ENCODE results near the gene RMP24.

Gene RMP24

GRCh38 chr18:35972197-35973000 lies at the start of gene RMP24 (continued):
- TF ChIP-seq IRX3 (CRISPR knock-in tag; IDR thresholded peaks at IDR 0.05; ENCODE audit: borderline replicate concordance, low read depth): peak; percentile 43; the same call in 1 of the 2 replicates
- no peak for TF ChIP-seq ZNF468 (CRISPR knock-in tag; IDR thresholded peaks at IDR 0.05)
- peak; percentile 91; the same call in 1 of the 2 replicates for TF ChIP-seq ZNF788 (CRISPR knock-in tag; IDR thresholded peaks at IDR 0.05; ENCODE audit: borderline replicate concordance)
- TF ChIP-seq SP5 (CRISPR knock-in tag; IDR thresholded peaks at IDR 0.05; ENCODE audit: borderline replicate concordance, low read depth): peak; percentile 72; the same call in 1 of the 2 replicates
- peak; percentile 35; the same call in 1 of the 2 replicates for TF ChIP-seq ZBTB21 (CRISPR knock-in tag; IDR thresholded peaks at IDR 0.05)
- TF ChIP-seq, protein P1, sequence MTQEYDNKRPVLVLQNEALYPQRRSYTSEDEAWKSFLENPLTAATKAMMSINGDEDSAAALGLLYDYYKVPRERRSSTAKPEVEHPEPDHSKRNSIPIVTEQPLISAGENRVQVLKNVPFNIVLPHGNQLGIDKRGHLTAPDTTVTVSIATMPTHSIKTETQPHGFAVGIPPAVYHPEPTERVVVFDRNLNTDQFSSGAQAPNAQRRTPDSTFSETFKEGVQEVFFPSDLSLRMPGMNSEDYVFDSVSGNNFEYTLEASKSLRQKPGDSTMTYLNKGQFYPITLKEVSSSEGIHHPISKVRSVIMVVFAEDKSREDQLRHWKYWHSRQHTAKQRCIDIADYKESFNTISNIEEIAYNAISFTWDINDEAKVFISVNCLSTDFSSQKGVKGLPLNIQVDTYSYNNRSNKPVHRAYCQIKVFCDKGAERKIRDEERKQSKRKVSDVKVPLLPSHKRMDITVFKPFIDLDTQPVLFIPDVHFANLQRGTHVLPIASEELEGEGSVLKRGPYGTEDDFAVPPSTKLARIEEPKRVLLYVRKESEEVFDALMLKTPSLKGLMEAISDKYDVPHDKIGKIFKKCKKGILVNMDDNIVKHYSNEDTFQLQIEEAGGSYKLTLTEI (CRISPR knock-in tag; conservative IDR thresholded peaks at IDR 0.05): no peak
- no peak for TF ChIP-seq ZNF17 (CRISPR knock-in tag; IDR thresholded peaks at IDR 0.05)
- TF ChIP-seq, protein P2, sequence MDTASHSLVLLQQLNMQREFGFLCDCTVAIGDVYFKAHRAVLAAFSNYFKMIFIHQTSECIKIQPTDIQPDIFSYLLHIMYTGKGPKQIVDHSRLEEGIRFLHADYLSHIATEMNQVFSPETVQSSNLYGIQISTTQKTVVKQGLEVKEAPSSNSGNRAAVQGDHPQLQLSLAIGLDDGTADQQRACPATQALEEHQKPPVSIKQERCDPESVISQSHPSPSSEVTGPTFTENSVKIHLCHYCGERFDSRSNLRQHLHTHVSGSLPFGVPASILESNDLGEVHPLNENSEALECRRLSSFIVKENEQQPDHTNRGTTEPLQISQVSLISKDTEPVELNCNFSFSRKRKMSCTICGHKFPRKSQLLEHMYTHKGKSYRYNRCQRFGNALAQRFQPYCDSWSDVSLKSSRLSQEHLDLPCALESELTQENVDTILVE (CRISPR knock-in tag; IDR thresholded peaks at IDR 0.05): peak; percentile 89
- TF ChIP-seq SOX6 (IDR thresholded peaks at IDR 0.05): no peak
- TF ChIP-seq SOX6 (CRISPR knock-in tag; IDR thresholded peaks at IDR 0.05): peak; percentile 77
- peak; percentile 76 for TF ChIP-seq ZNF891 (CRISPR knock-in tag; IDR thresholded peaks at IDR 0.05)
- TF ChIP-seq, protein P3, sequence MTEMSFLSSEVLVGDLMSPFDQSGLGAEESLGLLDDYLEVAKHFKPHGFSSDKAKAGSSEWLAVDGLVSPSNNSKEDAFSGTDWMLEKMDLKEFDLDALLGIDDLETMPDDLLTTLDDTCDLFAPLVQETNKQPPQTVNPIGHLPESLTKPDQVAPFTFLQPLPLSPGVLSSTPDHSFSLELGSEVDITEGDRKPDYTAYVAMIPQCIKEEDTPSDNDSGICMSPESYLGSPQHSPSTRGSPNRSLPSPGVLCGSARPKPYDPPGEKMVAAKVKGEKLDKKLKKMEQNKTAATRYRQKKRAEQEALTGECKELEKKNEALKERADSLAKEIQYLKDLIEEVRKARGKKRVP (CRISPR knock-in tag; IDR thresholded peaks at IDR 0.05): peak in 1 of 2 experiments; percentile 55; a peak in 1 of 4 replicates
- no peak; the same call in 1 of the 2 replicates for TF ChIP-seq SP140L (CRISPR knock-in tag; IDR thresholded peaks at IDR 0.05; ENCODE audit: borderline replicate concordance)
- no peak for TF ChIP-seq ZNF282 (IDR thresholded peaks at IDR 0.05; ENCODE audit: partially characterized antibody)
- TF ChIP-seq TRAFD1 (CRISPR knock-in tag; IDR thresholded peaks at IDR 0.05; ENCODE audit: borderline replicate concordance): no peak
- TF ChIP-seq PAF1 (CRISPR knock-in tag; IDR thresholded peaks at IDR 0.05): no peak
- TF ChIP-seq KLF6 (CRISPR knock-in tag; IDR thresholded peaks at IDR 0.05): peak; percentile 86; the same call in 1 of the 2 replicates
- peak; percentile 83; the same call in 1 of the 2 replicates for TF ChIP-seq SALL2 (CRISPR knock-in tag; IDR thresholded peaks at IDR 0.05)
- TF ChIP-seq, protein P4, sequence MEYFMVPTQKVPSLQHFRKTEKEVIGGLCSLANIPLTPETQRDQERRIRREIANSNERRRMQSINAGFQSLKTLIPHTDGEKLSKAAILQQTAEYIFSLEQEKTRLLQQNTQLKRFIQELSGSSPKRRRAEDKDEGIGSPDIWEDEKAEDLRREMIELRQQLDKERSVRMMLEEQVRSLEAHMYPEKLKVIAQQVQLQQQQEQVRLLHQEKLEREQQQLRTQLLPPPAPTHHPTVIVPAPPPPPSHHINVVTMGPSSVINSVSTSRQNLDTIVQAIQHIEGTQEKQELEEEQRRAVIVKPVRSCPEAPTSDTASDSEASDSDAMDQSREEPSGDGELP (IDR thresholded peaks at IDR 0.05; ENCODE audit: borderline replicate concordance, low read depth): peak; percentile 82
- 0 out of 2 replicates have a peak, but pooled peaks have one; percentile 51 for TF ChIP-seq ZNF44 (CRISPR knock-in tag; IDR thresholded peaks at IDR 0.05)
- peak; percentile 92 for TF ChIP-seq ZNF292 (CRISPR knock-in tag; IDR thresholded peaks at IDR 0.05; ENCODE audit: borderline replicate concordance, low read depth)
- peak; percentile 60; the same call in 1 of the 2 replicates for TF ChIP-seq KLF15 (CRISPR knock-in tag; IDR thresholded peaks at IDR 0.05; ENCODE audit: borderline replicate concordance)
- no peak for TF ChIP-seq ATRX (CRISPR knock-in tag; IDR thresholded peaks at IDR 0.05; ENCODE audit: borderline replicate concordance)
